ENCODE results near the gene PHACTR3.

The PHACTR3 gene

DNA sequence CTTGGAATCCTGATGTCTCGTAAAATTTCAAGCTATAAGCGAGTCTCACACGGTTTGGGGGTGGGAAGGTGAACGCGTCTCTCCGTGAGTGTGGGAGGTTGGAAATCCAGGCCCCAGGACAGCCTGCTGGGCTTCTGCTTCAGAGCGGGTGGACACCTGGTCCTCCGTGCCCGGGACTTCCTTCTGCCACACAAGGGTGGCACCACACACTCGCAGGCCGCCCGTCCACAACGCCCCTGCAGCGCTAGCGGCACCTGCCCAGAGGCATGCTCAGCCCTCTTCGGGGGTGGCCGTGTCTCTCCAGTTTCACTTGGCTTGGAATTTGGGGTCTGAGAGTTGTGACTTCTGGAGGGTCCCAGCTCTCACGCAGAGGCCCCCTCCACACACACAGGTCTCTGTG is 151.9 kb downstream of the PHACTR3 start:
- H3K4me3 ChIP-seq (ENCODE audit: low read length) = no peak overlapping the region
- H3K9ac ChIP-seq (ENCODE audit: low read length) = no peak overlapping the region
- H3K9me3 ChIP-seq (ENCODE audit: control insufficient read depth, low read depth, low read length) = no peaks in the 10 kb centered on the region
- H3K27ac ChIP-seq (ENCODE audit: low read length) = no peak overlapping the region
- no peaks in the 10 kb centered on the region for H3K36me3 ChIP-seq (ENCODE audit: control insufficient read depth, low read depth, low read length)
- H3K4me1 ChIP-seq (ENCODE audit: control insufficient read depth, low read depth, low read length) = no peaks in the 10 kb centered on the region
- peaks cover 6% of the 10 kb centered on the region for H3K27me3 ChIP-seq (ENCODE audit: control insufficient read depth, insufficient read depth, low read length)

DNA sequence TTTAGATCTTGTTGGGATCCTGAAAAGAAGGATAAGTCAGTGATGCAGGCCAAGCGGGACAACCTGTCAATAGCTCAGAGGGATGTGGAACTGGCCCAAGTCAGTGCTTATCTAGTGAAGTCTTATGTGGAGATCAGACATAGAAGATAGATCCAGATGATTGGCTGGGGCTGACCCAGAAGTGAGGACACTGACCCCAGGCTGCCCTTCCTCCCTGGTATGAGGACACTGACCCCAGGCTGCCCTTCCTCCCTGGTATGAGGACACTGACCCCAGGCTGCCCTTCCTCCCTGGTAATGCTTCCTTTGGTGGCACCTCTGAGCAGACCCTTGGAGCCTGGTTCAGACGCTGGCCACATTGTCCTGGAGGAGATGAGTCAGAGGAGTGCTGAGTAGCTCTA is 159.7 kb downstream of the PHACTR3 start:
- no peak overlapping the region for H3K4me3 ChIP-seq (ENCODE audit: low read length)
- no peak overlapping the region for H3K27ac ChIP-seq (ENCODE audit: low read length)
- H3K9ac ChIP-seq (ENCODE audit: low read length) = no peak overlapping the region
- H3K9me3 ChIP-seq (ENCODE audit: control insufficient read depth, low read depth, low read length) = no peaks in the 10 kb centered on the region
- H3K27me3 ChIP-seq (ENCODE audit: control insufficient read depth, insufficient read depth, low read length) = no peaks in the 10 kb centered on the region
- no peaks in the 10 kb centered on the region for H3K36me3 ChIP-seq (ENCODE audit: control insufficient read depth, low read depth, low read length)
- H3K4me1 ChIP-seq (ENCODE audit: control insufficient read depth, low read depth, low read length) = no peaks in the 10 kb centered on the region

DNA sequence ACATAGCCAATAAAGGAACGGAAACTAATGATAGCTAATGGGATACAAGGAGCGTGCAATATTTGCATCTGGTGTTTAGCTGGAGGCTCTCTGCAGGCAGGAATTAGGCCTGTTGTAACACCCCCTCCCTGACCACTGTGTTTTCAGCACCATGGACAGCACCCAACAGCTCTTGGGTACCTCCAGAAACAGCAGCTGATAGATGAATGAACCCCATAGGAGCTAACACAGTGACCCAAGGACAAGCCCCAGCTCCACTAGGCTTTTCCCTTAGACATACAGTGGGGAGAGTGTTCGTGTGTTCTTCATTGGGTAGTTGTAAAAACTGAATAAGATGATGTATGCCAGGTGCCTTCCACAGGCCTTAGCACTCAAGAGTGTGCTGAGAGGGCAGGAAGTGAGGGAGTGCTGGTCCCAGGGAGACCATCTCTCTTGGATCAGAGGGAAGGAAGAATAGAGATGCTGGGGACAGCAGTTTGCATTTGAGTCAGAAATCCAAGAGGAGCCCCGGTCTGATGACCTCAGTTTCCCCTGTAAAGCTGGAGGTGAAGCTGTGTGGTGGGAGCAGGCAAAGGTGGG is 161.3 kb downstream of the PHACTR3 start:
- Histone ChIP-seq H3K27ac (ENCODE audit: low read length) (no peak overlapping the region), H3K4me3 (ENCODE audit: low read length) (no peak overlapping the region), H3K36me3 (ENCODE audit: control insufficient read depth, low read depth, low read length) (no peaks in the 10 kb centered on the region), H3K27me3 (ENCODE audit: control insufficient read depth, insufficient read depth, low read length) (no peaks in the 10 kb centered on the region), H3K4me1 (ENCODE audit: control insufficient read depth, low read depth, low read length) (no peaks in the 10 kb centered on the region), H3K9ac (ENCODE audit: low read length) (no peak overlapping the region), H3K9me3 (ENCODE audit: control insufficient read depth, low read depth, low read length) (no peaks in the 10 kb centered on the region)

DNA sequence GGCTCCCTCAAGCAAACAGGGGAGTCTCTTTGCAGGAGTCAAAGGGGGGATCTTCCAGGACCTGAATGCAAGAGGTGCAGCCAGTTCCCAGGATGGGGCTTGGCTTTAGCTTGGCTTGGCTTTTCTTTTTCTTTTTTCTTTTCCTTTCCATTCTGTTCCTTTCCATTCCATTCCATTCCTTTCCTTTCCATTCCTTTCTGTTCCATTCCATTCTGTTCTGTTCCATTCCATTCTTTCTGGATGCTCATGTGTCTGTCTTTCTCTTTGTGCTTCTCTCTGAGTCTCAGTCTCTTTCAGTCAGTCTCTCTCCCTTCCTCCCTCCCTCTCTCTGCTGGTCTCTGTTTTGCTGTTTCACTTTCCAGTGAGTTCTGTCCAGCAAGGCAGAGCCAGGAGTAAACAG is 163.3 kb downstream of the PHACTR3 start:
- Histone ChIP-seq H3K9me3 (ENCODE audit: control insufficient read depth, low read depth, low read length) (no peaks in the 10 kb centered on the region), H3K27ac (ENCODE audit: low read length) (no peak overlapping the region), H3K27me3 (ENCODE audit: control insufficient read depth, insufficient read depth, low read length) (no peaks in the 10 kb centered on the region), H3K4me3 (ENCODE audit: low read length) (no peak overlapping the region), H3K4me1 (ENCODE audit: control insufficient read depth, low read depth, low read length) (no peaks in the 10 kb centered on the region), H3K9ac (ENCODE audit: low read length) (no peak overlapping the region), H3K36me3 (ENCODE audit: control insufficient read depth, low read depth, low read length) (no peaks in the 10 kb centered on the region)

DNA sequence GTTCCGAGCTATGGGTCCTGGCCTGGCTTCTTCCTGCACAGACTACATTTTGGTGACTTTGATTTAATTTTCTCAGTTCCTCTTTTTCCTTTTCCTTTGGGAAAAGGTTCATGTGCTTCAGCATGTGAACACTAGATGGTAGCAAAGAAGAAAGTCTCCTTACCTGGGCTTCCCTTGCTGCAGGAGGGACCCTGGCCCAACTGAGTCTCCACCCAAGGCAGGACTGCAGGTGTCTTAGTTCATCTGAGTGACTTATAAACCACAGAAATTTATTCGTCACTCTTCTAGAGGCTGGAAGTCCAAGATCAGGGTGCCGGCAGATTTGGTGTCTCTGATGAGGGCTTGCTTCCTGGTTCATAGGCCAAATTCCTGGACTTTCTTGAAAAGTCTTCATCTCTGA is 165.9 kb downstream of the PHACTR3 start:
- no peaks in the 10 kb centered on the region for H3K4me1 ChIP-seq (ENCODE audit: control insufficient read depth, low read depth, low read length)
- no peaks in the 10 kb centered on the region for H3K27me3 ChIP-seq (ENCODE audit: control insufficient read depth, insufficient read depth, low read length)
- H3K4me3 ChIP-seq (ENCODE audit: low read length) = no peak overlapping the region
- no peaks in the 10 kb centered on the region for H3K36me3 ChIP-seq (ENCODE audit: control insufficient read depth, low read depth, low read length)
- no peaks in the 10 kb centered on the region for H3K9me3 ChIP-seq (ENCODE audit: control insufficient read depth, low read depth, low read length)
- no peak overlapping the region for H3K9ac ChIP-seq (ENCODE audit: low read length)
- no peak overlapping the region for H3K27ac ChIP-seq (ENCODE audit: low read length)

DNA sequence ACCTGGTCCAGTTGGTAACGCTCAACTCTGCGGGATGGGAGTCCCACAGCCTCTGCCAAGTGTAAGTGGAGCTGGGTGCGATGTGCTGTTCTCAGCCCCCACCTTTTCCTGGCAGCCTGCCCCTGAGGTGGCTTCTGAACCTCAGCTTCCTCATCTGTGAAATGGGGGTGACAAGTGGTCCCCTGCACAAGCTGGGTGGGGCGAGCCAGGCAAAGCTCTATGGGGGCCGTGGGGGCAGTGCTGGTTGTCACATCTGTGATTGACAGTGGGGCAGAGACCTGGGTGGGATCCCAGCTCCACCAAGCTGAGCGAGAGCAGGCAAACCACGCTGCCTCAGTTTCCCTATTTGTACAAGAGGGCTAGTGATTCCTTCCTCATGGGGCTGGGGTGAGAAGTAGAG is 166.5 kb downstream of the PHACTR3 start:
- Histone ChIP-seq H3K9me3 (ENCODE audit: control insufficient read depth, low read depth, low read length) (no peaks in the 10 kb centered on the region), H3K4me3 (ENCODE audit: low read length) (no peak overlapping the region), H3K27me3 (ENCODE audit: control insufficient read depth, insufficient read depth, low read length) (no peaks in the 10 kb centered on the region), H3K36me3 (ENCODE audit: control insufficient read depth, low read depth, low read length) (no peaks in the 10 kb centered on the region), H3K4me1 (ENCODE audit: control insufficient read depth, low read depth, low read length) (no peaks in the 10 kb centered on the region), H3K27ac (ENCODE audit: low read length) (no peak overlapping the region), H3K9ac (ENCODE audit: low read length) (no peak overlapping the region)

DNA sequence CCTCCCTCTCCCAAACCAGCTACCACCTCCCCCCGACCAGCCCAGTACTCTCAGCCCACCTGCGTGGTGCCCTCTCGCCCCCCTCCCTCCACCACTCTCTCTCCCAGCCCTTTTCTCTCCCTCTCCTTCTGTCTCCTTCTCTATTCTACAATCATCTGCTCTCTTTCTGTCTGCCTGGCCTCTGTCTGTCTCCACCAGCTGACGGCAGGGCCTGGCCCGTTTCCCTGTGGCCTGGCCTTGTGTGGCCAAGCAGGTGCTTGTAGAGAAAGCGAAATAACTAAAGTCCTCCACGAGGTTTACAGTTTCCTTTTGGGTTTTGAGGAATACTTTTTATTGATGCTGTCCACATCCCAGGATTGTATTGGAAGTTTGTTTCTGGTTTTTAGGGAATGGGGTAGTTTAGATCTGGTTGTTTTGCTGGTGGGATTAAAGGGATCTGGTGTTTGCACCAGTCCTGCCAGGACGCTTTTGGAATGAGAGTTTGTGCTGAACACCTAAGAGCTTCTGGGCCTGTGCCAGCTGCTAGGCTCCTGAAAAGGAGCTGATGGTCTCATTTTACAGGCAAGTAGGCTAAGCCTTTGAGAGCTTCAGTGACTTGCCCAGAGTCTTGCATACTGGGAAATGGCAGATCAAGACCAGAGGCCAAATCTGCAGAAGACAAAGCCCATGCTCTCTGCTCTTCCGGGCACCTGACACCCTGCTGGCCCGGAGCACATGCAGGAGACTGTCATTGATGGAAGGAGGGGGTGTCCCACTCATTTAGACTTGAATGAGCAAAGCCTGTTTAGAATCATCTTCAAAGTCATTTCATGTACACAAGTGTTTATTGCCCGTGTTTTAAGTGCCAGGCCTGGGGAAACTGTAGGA is 167.4 kb downstream of the PHACTR3 start:
- H3K9me3 ChIP-seq (ENCODE audit: control insufficient read depth, low read depth, low read length) = no peaks in the 10 kb centered on the region
- no peaks in the 10 kb centered on the region for H3K36me3 ChIP-seq (ENCODE audit: control insufficient read depth, low read depth, low read length)
- H3K27me3 ChIP-seq (ENCODE audit: control insufficient read depth, insufficient read depth, low read length) = no peaks in the 10 kb centered on the region
- H3K4me1 ChIP-seq (ENCODE audit: control insufficient read depth, low read depth, low read length) = no peaks in the 10 kb centered on the region
- no peak overlapping the region for H3K4me3 ChIP-seq (ENCODE audit: low read length)
- no peak overlapping the region for H3K9ac ChIP-seq (ENCODE audit: low read length)
- H3K27ac ChIP-seq (ENCODE audit: low read length) = no peak overlapping the region

DNA sequence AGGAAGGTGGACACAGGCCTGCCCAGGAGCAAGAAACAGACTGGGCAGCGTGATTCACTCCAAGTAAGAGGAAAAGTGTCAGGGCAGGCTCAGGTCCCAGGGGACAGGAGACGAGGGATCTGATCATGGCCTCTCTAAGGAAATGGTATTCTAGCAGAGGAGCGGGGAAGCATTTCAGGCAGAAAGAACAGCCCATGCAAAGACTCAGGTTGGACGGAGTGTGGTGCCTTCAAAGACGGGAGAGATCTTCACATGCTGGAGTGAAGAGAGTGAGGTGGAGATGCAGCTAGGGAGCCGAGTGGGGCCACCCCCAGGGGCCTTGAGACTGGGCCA is 168.0 kb downstream of the PHACTR3 start:
- H3K27ac ChIP-seq (ENCODE audit: low read length) = no peak overlapping the region
- H3K4me3 ChIP-seq (ENCODE audit: low read length) = no peak overlapping the region
- no peaks in the 10 kb centered on the region for H3K9me3 ChIP-seq (ENCODE audit: control insufficient read depth, low read depth, low read length)
- no peaks in the 10 kb centered on the region for H3K27me3 ChIP-seq (ENCODE audit: control insufficient read depth, insufficient read depth, low read length)
- no peaks in the 10 kb centered on the region for H3K36me3 ChIP-seq (ENCODE audit: control insufficient read depth, low read depth, low read length)
- no peak overlapping the region for H3K9ac ChIP-seq (ENCODE audit: low read length)
- no peaks in the 10 kb centered on the region for H3K4me1 ChIP-seq (ENCODE audit: control insufficient read depth, low read depth, low read length)

DNA sequence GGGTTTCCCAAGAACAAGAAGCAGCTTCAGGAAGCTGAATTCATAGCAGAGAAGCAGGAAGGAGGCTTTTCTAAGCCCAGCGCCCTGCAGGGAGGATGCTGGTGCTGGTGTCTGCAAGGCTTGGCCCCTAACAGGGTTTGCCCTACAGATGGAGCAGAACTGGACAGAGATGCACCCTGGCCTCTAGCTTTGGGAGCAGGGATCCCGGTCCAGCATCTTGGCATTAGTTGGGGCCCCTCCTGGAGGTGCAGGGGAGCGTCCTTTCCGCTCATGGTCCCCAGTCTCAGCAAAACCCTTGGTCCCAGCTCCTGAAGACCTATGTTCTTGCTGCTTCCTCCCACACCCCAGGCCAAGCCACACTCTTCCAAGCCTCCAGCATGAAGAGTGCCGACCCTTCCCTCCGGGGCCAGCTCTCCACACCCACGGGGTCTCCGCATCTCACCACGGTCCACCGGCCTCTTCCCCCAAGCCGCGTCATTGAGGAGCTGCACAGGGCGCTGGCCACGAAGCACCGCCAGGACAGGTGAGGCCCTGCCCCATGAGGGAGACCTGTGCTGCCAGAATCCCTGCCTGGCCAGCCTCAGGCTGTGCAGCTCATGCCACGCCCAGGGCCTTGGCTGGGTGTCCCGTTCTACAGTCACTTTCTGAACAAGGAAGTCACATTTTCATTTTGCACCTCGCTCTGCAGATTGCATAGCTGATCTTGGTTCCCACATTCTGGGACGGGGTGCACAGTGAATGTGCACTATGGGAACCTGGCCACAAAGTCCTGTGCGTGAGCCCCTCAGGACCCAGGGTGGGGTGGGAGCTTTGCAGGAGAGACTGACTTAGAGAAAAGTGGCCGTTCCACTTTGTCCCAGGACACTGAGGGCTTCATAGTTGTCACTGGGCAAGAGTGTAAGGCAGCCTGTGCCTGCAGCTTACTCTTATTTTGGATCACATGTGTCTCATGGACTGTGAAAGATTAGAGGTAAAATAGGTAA is 168.9 kb downstream of the PHACTR3 start:
- Histone ChIP-seq H3K4me1 (ENCODE audit: control insufficient read depth, low read depth, low read length) (no peaks in the 10 kb centered on the region), H3K9me3 (ENCODE audit: control insufficient read depth, low read depth, low read length) (no peaks in the 10 kb centered on the region), H3K4me3 (ENCODE audit: low read length) (no peak overlapping the region), H3K27me3 (ENCODE audit: control insufficient read depth, insufficient read depth, low read length) (no peaks in the 10 kb centered on the region), H3K9ac (ENCODE audit: low read length) (no peak overlapping the region), H3K36me3 (ENCODE audit: control insufficient read depth, low read depth, low read length) (no peaks in the 10 kb centered on the region), H3K27ac (ENCODE audit: low read length) (no peak overlapping the region)

DNA sequence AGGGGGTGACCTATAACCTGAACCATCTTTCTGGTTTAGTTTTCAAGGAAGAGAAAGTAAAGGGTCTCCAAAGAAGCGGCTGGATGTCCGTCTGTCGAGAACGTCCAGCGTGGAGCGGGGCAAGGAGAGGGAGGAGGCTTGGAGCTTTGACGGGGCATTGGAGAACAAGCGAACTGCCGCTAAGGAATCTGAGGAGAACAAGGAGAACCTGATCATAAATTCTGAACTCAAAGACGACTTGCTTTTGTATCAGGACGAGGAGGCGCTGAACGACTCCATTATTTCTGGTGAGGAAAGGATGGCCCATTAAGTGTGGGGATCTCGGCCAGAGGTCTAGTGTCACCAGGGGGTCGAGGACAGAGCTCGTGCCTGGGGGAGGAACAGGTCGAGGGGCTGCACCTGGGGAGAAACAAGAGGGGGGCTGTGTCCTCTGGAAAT is 169.9 kb downstream of the PHACTR3 start:
- no peak overlapping the region for H3K27ac ChIP-seq (ENCODE audit: low read length)
- H3K4me3 ChIP-seq (ENCODE audit: low read length) = no peak overlapping the region

DNA sequence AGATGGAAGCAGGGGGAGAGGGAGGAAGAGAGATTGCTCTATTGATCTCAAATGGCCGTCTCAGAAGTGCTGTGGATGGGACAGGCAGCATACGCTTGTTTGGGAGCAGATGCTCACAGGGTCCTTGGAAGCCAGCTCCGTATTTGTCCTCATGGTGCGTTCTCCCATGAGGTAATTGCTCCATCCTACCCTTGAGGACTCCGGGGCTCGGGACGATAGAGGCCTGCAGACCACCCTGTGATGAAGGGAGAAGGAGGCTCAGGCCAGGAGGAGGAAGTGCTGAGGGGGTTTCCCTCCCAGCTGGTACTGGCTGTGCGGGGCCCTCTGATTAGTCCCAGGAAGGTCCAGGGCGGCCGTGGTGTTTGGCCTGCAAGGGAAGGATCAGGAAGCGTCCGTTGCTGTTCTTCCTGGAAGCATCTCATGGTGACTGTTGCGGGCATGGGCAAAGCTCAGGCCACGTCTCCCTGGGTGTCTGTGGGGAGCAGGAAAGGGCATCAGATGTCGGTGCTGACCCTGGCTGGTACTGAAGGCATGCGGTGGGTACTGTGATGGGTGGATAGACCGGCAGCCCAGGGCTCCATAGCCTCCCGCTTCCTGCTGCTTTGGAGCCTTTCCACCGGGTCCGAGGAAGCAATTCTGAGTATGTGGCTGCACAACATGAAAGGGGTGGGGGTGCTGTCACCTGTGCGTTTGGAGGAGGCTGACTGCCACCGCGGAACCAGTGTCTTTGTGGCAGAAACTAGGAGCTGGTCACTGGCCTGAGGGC is 170.8 kb downstream of the PHACTR3 start:
- H3K9ac ChIP-seq (ENCODE audit: low read length) = no peak overlapping the region
- no peak overlapping the region for H3K4me3 ChIP-seq (ENCODE audit: low read length)
- H3K9me3 ChIP-seq (ENCODE audit: control insufficient read depth, low read depth, low read length) = no peaks in the 10 kb centered on the region
- no peak overlapping the region for H3K27ac ChIP-seq (ENCODE audit: low read length)
- H3K36me3 ChIP-seq (ENCODE audit: control insufficient read depth, low read depth, low read length) = no peaks in the 10 kb centered on the region
- no peaks in the 10 kb centered on the region for H3K27me3 ChIP-seq (ENCODE audit: control insufficient read depth, insufficient read depth, low read length)
- no peaks in the 10 kb centered on the region for H3K4me1 ChIP-seq (ENCODE audit: control insufficient read depth, low read depth, low read length)

More for the DNA sequence above, 169.9 kb downstream of the PHACTR3 start:
- H3K9me3 ChIP-seq (ENCODE audit: control insufficient read depth, low read depth, low read length) = no peaks in the 10 kb centered on the region
- no peaks in the 10 kb centered on the region for H3K4me1 ChIP-seq (ENCODE audit: control insufficient read depth, low read depth, low read length)
- no peaks in the 10 kb centered on the region for H3K36me3 ChIP-seq (ENCODE audit: control insufficient read depth, low read depth, low read length)
- no peaks in the 10 kb centered on the region for H3K27me3 ChIP-seq (ENCODE audit: control insufficient read depth, insufficient read depth, low read length)
- H3K9ac ChIP-seq (ENCODE audit: low read length) = no peak overlapping the region
